ENCODE results near the gene MRAP. TPM values are rescaled to one million over a fixed set of nuclear protein-coding genes. Genes with fewer than 3 reads are reported as not detected.
"Not testable (repeated sequence)": the region's sequence is repeated elsewhere in the genome, so short reads cannot be mapped to it uniquely, and the experiment has no call there.

MRAP gene
- total RNA-seq: not detected

GRCh38 chr21:32298658-32299081 lies at the start of gene MRAP:
Gene MRAP (plus strand): TSS chr21:32298855. CDS start chr21:32298972, 117 bp downstream.
- DNase-seq (ENCODE audit: low spot score): no peak

- no peak for DNase-seq (ENCODE audit: low spot score)
Observed at GRCh38 chr21:32249511-32250280, 49.0 kb upstream of the MRAP start.

GRCh38 chr21:32252136-32252535 lies 46.5 kb upstream of the MRAP start:
- no peak for DNase-seq (ENCODE audit: low spot score)

GRCh38 chr21:32253215-32253641 lies 45.4 kb upstream of the MRAP start:
- DNase-seq (ENCODE audit: low spot score): peak; percentile 35

GRCh38 chr21:32256251-32256650 lies 42.4 kb upstream of the MRAP start:
- no peak for DNase-seq (ENCODE audit: low spot score)

GRCh38 chr21:32256873-32257620 lies 41.6 kb upstream of the MRAP start:
- peak; percentile 68 for DNase-seq (ENCODE audit: low spot score)

- peak; percentile 77 for DNase-seq (ENCODE audit: low spot score)
Observed at GRCh38 chr21:32257962-32258785, 40.5 kb upstream of the MRAP start.

GRCh38 chr21:32258786-32259048 lies 39.9 kb upstream of the MRAP start:
- not testable (repeated sequence) for DNase-seq (ENCODE audit: low spot score)

- DNase-seq (ENCODE audit: low spot score): no peak
Observed at GRCh38 chr21:32260130-32260529, 38.5 kb upstream of the MRAP start.

GRCh38 chr21:32261929-32262328 lies 36.7 kb upstream of the MRAP start:
- DNase-seq (ENCODE audit: low spot score): no peak

GRCh38 chr21:32265321-32265720 lies 33.3 kb upstream of the MRAP start:
- not testable (repeated sequence) for DNase-seq (ENCODE audit: low spot score)

GRCh38 chr21:32270748-32271147 lies 27.9 kb upstream of the MRAP start:
- DNase-seq (ENCODE audit: low spot score): no peak

- DNase-seq (ENCODE audit: low spot score): no peak
Observed at GRCh38 chr21:32276671-32277070, 22.0 kb upstream of the MRAP start.

- DNase-seq (ENCODE audit: low spot score): no peak
Observed at GRCh38 chr21:32278103-32278502, 20.6 kb upstream of the MRAP start.

- peak; percentile 95 for DNase-seq (ENCODE audit: low spot score)
Observed at GRCh38 chr21:32278518-32279376, 19.9 kb upstream of the MRAP start, which contains the start of gene MIS18A. Gene MIS18A (minus strand): TSS chr21:32279049. CDS start chr21:32279014, 35 bp downstream.

- no peak for DNase-seq (ENCODE audit: low spot score)
Observed at GRCh38 chr21:32279377-32279680, 19.3 kb upstream of the MRAP start.

- no peak for DNase-seq (ENCODE audit: low spot score)
Observed at GRCh38 chr21:32281531-32281930, 17.1 kb upstream of the MRAP start.

GRCh38 chr21:32282992-32283391 lies 15.7 kb upstream of the MRAP start:
- DNase-seq (ENCODE audit: low spot score): no peak

GRCh38 chr21:32285476-32285875 lies 13.2 kb upstream of the MRAP start:
- DNase-seq (ENCODE audit: low spot score): no peak

- no peak for DNase-seq (ENCODE audit: low spot score)
Observed at GRCh38 chr21:32297449-32297848, 1.2 kb upstream of the MRAP start.

GRCh38 chr21:32298148-32298559 lies 501 bp upstream of the MRAP start:
- DNase-seq (ENCODE audit: low spot score): no peak

- no peak for DNase-seq (ENCODE audit: low spot score)
Observed at GRCh38 chr21:32299695-32300094, 1.0 kb downstream of the MRAP start.
